Coronary artery (tissue), 2 donors: Measurements from ENCODE around the gene NDUFB2.
A peak's percentile ranks its signal among the peaks of the same experiment; 100 is the strongest.
"Not testable (repeated sequence)": the region's sequence is repeated elsewhere in the genome, so short reads cannot be mapped to it uniquely, and the experiment has no call there.

Source experiments
- DNase-seq: peaks from one replicate; pipeline ENCODE4 v3.0.0-alpha.2; 2017; ENCODE audit warnings: low spot score
- H3K27ac ChIP-seq, 2 donors: fragments of 200-600 bp; sonication (generic); one replicate each; pipeline ENCODE4 v1.5.1; 2016 to 2019
- H3K4me3 ChIP-seq: fragments of 200-600 bp; sonication (generic); 2 replicates; pipeline ENCODE4 v1.5.1; 2016; ENCODE audit warnings: mild to moderate bottlenecking, moderate library complexity
- TF ChIP-seq, protein P1 (sequence below): fragments of 200-600 bp; sonication (generic); IDR thresholded peaks from one replicate; pipeline ENCODE4 v1.5.1; 2019; ENCODE audit warnings: antibody characterized with exemption

Gene NDUFB2

DNA sequence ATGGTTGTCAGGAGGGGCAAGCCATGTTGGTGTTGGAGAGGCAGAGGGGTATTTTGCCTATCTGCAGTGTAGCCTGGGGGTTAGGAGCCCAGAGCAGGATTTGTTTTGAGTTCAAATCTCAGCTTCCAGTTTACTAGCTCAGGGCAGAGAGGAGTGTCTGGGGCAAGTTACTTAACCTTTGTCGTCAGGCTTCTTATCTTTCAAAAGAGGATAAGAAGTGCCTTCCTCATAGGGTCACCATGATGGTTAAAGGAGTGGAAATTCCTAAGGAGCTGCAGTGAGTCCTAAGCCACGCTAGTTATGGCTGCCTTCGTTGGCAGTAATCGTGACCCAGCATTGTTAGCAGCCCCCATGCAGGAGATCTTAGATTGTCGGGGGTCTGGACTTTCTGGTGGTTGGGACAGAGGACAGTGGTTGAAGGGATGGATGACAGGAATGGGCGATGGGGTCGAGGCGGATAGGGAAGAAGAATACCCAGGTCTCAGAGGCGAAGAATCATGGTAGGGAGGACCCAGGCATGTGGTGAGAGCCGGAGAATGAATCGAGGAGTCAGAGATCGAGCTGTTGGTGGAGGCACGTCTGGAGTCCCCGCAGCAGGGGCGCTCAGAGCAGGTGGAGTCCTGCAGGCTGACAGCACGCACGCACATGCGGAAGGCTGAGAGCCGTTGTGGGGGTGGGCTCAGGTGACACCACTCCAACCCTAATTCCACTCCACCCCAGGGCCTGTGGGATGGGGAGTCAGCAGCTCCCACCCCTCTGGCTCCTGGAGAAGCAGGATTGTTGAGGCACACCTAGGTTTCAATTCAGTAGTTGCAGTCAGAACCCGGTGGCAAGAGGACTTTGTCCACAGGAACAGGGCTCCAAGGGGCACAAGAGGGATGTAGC is 12.2 kb upstream of the NDUFB2 start:
- H3K4me3 ChIP-seq = no peak overlapping the region
- TF ChIP-seq, protein P1, sequence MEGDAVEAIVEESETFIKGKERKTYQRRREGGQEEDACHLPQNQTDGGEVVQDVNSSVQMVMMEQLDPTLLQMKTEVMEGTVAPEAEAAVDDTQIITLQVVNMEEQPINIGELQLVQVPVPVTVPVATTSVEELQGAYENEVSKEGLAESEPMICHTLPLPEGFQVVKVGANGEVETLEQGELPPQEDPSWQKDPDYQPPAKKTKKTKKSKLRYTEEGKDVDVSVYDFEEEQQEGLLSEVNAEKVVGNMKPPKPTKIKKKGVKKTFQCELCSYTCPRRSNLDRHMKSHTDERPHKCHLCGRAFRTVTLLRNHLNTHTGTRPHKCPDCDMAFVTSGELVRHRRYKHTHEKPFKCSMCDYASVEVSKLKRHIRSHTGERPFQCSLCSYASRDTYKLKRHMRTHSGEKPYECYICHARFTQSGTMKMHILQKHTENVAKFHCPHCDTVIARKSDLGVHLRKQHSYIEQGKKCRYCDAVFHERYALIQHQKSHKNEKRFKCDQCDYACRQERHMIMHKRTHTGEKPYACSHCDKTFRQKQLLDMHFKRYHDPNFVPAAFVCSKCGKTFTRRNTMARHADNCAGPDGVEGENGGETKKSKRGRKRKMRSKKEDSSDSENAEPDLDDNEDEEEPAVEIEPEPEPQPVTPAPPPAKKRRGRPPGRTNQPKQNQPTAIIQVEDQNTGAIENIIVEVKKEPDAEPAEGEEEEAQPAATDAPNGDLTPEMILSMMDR = no peak
- H3K27ac ChIP-seq = no peak overlapping the region
- peak; percentile 50 for DNase-seq

DNA sequence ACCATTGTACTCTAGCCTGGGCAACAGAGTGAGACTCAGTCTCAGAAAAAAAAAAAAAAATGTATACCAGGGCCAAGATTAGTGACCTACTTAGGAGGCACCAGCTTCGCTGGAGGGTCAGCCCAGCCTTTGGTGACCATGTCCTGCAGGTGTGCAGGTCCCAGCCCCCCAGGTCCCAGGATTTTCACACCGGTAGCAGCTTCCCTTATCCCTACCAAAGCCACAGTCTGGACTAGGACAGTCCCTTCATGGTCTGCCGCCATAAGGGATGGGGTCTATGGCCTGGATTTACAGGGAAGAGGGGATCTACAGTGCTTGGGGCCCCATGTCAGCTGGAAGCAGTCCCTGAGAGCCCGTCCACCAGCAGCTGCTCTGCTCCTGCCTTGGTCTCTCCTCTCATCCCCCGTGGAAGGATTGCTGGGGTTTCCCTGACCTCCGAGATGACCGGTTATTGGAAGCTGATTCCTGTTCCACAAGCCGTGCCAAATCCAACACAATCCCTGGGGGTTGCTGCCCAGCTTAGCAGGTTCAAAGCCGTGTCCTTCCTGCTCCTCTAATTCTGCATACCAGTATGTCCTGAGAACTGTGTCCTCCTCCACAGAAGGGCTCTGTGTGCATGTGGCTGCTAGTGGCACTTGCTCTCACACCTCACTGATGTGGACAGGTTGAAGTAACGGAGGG is 11.0 kb upstream of the NDUFB2 start:
- TF ChIP-seq, protein P1 = no peak
- H3K4me3 ChIP-seq = no peak overlapping the region
- H3K27ac ChIP-seq = no peak overlapping the region
- DNase-seq = peak; percentile 49

DNA sequence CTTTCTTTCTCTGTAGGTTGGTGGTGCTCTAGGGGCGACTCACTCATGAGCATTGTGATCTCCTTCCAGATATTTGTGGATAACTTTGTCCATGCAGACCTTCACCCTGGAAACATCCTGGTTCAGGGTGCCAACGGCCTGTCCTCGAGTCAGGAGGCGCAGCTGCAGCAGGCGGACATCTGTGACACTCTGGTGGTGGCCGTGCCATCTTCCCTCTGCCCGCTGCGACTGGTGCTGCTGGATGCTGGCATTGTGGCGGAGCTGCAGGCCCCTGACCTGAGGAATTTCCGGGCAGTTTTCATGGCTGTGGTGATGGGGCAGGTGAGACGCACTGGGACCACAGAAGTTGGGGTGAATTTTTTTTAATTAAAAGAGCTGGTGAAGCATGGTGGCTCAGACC is 9.6 kb upstream of the NDUFB2 start:
- TF ChIP-seq, protein P1 = no peak
- DNase-seq = peak; percentile 31
- Histone ChIP-seq H3K4me3 (no peak overlapping the region), H3K27ac (no peak overlapping the region)

DNA sequence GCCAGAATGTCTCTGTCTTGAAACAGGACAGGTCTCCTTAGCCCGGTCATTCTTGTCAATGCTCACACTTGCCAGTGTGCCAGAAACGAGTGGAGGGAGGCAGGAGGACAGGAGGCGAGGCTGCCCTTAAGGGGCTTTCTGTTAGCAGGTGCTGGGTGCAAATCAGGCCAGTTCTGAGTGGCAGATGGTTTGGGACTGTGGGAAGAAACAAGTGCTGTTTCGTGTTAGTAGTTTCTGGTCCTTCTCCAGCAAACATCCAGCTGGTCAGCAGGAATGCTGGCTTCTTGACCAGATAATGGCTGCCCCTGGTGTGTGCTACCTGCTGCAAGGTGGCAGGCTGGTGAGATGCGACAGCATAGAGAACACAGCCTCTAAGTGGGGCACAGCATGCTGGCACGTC is 8.2 kb upstream of the NDUFB2 start:
- no peak overlapping the region for H3K4me3 ChIP-seq
- TF ChIP-seq, protein P1 = no peak
- H3K27ac ChIP-seq = no peak overlapping the region
- no peak for DNase-seq

DNA sequence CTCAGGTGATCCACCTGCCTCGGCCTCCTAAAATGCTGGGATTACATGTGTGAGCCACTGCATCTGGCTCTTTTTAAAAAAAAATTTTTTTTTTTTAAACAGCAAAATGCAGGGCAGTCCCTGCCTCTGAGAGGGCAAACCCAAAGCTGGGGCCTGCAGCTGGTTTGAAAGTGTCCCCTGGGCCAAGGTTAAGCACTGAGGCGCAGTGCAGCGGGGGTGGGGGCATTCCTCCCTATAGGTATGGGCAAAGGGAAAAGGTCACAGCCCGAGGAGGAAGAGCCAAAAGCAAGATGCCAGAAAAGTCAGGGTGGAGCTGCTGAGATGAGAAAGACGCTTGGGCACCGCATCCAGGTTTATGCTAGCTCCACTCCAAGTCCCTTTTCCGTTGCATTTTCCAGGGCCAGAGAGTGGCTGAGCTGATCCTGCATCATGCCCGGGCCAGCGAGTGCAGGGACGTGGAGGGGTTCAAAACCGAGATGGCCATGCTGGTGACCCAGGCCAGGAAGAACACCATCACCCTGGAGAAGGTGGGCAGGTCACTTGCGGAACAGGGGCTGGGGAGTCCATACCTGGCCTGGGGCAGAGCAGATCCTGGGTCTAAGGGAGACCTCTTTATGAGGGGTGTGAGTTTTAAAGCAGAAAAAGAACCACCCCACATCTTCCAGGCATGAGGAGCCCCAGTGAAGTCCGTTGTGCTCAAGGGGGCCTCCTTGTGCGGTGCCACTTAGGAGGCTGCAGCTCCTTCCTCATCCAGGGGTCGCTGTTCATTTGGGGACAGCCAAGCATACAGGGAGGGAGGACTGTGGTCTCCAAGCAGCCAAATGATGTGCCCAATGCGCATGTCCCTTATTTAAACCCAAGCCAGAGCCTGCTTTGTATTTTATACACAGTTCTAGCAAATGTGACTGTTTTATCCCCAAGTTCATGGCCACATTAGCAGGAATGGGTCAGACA is 7.0 kb upstream of the NDUFB2 start:
- peak; percentile 33 for DNase-seq
- no peak overlapping the region for H3K4me3 ChIP-seq
- no peak overlapping the region for H3K27ac ChIP-seq
- TF ChIP-seq, protein P1 = no peak

DNA sequence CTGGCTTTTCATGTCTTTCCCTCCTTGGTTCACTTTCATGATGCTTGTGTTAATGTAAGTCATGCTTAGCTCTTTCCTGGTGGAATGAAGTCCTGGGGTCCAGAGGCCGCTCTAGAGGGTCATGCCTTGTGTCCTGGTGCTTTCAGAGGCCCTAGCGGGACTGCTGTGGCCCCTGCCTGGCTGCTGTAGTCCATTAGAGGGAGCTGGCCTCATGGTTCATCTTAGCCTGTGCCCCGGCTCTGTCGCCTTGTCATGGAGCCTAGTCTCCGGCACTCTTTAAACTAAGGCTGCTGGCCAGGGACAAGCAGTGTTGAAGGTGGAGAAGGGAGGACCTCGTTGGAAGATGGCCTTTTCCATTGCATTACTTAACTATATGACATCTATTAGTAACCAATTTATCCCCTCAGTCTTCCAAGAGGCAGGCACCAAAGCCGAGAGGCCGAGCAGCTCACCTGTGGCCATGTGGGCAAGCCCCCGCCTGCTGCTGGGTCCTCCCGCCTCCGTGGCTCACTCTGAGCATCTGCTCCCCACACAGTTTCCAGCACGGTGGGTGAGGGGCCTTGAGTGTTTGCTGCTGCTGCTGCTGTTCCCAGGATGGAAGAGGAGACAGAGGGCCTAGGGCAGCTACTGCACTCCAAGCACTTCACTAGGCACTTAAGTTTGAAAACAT is 5.0 kb upstream of the NDUFB2 start:
- no peak overlapping the region for H3K4me3 ChIP-seq
- no peak for DNase-seq
- TF ChIP-seq, protein P1 = no peak
- H3K27ac ChIP-seq = no peak overlapping the region

DNA sequence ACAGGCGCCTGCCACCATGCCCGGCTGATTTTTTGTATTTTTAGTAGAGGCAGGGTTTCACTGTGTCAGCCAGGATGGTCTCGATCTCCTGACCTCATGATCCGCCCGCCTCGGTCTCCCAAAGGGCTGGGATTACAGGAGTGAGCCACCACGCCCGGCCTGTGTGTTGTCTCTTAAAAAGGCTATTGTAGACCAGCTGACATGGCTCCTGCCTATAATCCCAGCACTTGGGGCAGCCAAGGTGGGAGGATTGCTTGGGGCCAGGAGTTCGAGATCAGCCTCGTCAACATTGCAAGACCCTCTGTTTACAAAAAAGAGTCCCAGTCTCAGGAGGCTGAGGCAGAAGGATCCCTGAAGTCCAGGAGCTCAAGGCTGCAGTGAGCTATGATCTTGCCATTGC is 2.7 kb upstream of the NDUFB2 start:
- H3K4me3 ChIP-seq, DNase-seq, H3K27ac ChIP-seq: not testable (repeated sequence)
